Motor neuron (in vitro differentiated cells): ENCODE measurements around the gene NNT. TPM values are rescaled to one million over a fixed set of nuclear protein-coding genes. Genes with fewer than 3 reads are reported as not detected.
"Not testable (repeated sequence)": the region's sequence is repeated elsewhere in the genome, so short reads cannot be mapped to it uniquely, and the experiment has no call there.

Experiments used
- ATAC-seq, 8 experiments: fragments of 200-7000 bp; cut with Tn5 transposase; replicated peaks in 6 of 8; 2 replicates each; pipeline ENCODE4 v1.8.0; 2021; ENCODE audit warnings: mild to moderate bottlenecking in 8 of 8, moderate library complexity in 8 of 8
- H3K27ac ChIP-seq, 2 donors: fragments of 250-450 bp; sonication (Bioruptor Pico); 2 replicates each; pipeline ENCODE4 v1.9.0; 2021; ENCODE audit warnings: antibody characterized with exemption in 2 of 2, mild to moderate bottlenecking in 2 of 2, moderate library complexity in 1 of 2
- H3K4me1 ChIP-seq, 2 donors: fragments of 250-450 bp; sonication (Bioruptor Pico); replicated peaks in 1 of 2; 2 replicates each; pipeline ENCODE4 v1.6.1; 2021; ENCODE audit warnings: antibody characterized with exemption in 2 of 2, mild to moderate bottlenecking in 2 of 2, moderate library complexity in 1 of 2
- H3K4me3 ChIP-seq, 5 donors: fragments of 250-450 bp; sonication (Bioruptor Pico); 2 replicates each; pipeline ENCODE4 v1.9.0; 2021; ENCODE audit warnings: antibody characterized with exemption in 5 of 5, mild to moderate bottlenecking in 5 of 5, moderate library complexity in 4 of 5
- WGBS, 10 experiments: fragments of 450-650 bp; shearing (Covaris generic); methylation state at CpG; one replicate each; pipeline ENCODE4 v1.0.0; 2022; 5-methylcytosine and 5-hydroxymethylcytosine counted together
- in situ Hi-C, 9 experiments: fragments of 400-800 bp; cut with MboI; loops; one replicate each; pipeline ENCODE4 v1.15.0; 2021; ENCODE audit warnings: low sequenced_read_pairs in 9 of 9, low pct_unique_long_range_greater_than_20kb in 2 of 9; ENCODE audit not compliant: unreplicated experiment in 9 of 9
- total RNA-seq, 8 experiments: library from RNA; unstranded; fragments of 300-600 nt; gene quantifications; 2 replicates each; pipeline versions ENCODE4 v1.2.3 to v1.2.4, GENCODE V29; 2022

The NNT gene
- total RNA-seq, 8 experiments from 2014 or later: 37.0 to 112 (median 50.4) TPM

GRCh38 chr5:43590700-43591099, 12.3 kb upstream of the NNT start:
- ATAC-seq: peak in 3 of 8 experiments; percentile 72 to 89 (median 87)
- no peak overlapping the region for H3K4me3 ChIP-seq
- in situ Hi-C loops: no loop called here

GRCh38 chr5:43592363-43592762, 10.6 kb upstream of the NNT start:
- in situ Hi-C loops: no loop called here
- Histone ChIP-seq H3K4me1 (no peaks in the 10 kb centered on the region), H3K27ac (no peak overlapping the region), H3K4me3 (no peak overlapping the region)
- ATAC-seq: no peak

More at GRCh38 chr5:43590700-43591099, 12.3 kb upstream of the NNT start:
- no peak overlapping the region for H3K27ac ChIP-seq
- no peaks in the 10 kb centered on the region for H3K4me1 ChIP-seq

- H3K4me1 ChIP-seq: peaks cover 4 to 12% of the 10 kb centered on the region in 2 donors
- ATAC-seq, H3K4me3 ChIP-seq, H3K27ac ChIP-seq, in situ Hi-C loops: not testable (repeated sequence)
- WGBS, 10 experiments: 86 to 100% (median 100%) methylated on average over 1 of the region's 1 CpG; no CpG with 5 or more reads in 5 of the 10 experiments
These were observed 4.1 kb upstream of the NNT start for GRCh38 chr5:43598927-43599326.

DNA sequence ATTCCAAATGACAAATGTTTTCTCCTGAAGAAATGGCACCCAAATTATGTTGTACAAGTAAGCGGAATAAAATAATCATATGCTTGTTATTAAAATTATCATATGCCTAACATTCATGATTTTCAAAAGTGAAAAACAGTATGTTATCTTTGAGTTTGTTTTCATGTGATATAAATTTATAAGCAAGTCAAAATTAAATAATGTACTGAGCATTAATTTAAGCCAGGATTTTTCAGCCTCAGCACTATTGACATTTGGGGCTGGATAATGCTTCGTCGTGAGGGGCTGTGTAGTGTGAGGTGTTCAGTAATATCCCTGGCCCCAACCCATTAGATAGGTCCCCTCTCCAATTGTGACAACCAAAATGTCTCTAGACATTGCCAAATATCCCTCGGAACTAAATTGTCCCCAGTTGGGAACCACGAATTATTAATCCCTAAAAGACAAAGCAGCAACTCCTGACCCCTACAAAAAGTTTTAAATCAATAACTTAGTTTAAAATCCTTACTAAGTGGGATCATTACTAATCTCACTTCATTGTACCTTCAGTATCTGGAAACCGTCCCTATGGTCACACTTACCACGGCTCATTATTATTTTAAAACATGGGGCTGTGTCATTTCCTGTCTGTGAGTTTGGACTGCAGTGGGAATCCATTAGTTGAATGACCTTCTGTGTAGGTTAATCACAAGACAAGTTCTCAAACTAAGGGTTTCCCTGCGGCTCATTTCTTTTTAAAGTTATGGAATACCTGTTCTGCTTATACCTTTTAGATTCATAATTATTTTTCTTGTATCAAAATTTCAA, 1.3 kb upstream of the NNT start:
- ATAC-seq: peak in 1 of 8 experiments; percentile 12
- Histone ChIP-seq H3K4me1 (peaks cover 12 to 17% of the 10 kb centered on the region in 2 donors), H3K4me3 (peak overlapping the region; percentile 60 to 80 (median 73)), H3K27ac (no peak overlapping the region)
- in situ Hi-C loops: loop anchor here in 1 of 9 experiments (10.0 kb wide), 1 partner anchor 47 kb away; the partner anchor contains the start of gene PAIP1
- 18 to 74% (median 36%) methylated on average over 1 to 8 of the region's 8 CpGs for WGBS, 10 experiments

- peak overlapping the region; percentile 60 to 80 (median 73) for H3K4me3 ChIP-seq
- in situ Hi-C loops: loop anchor here in 1 of 9 experiments (10.0 kb wide), 1 partner anchor 49 kb away; the partner anchor contains the start of gene PAIP1
- H3K27ac ChIP-seq: peak overlapping the region; percentile 51 to 76
- 0 to 21% (median 9%) methylated on average over 4 to 25 of the region's 49 CpGs; no CpG with 5 or more reads in 3 of the 10 experiments for WGBS, 10 experiments
- peaks cover 12 to 17% of the 10 kb centered on the region in 2 donors for H3K4me1 ChIP-seq
- peak; percentile 23 to 72 (median 61) for ATAC-seq
These were observed 601 bp downstream of the NNT start for GRCh38 chr5:43603344-43604217.

- WGBS, 10 experiments: 90 to 100% (median 100%) methylated on average over 1 to 2 of the region's 4 CpGs; no CpG with 5 or more reads in 6 of the 10 experiments
- H3K27ac ChIP-seq: no peak overlapping the region
- peak overlapping the region in 3 of 5 donors; percentile 60 to 80 (median 78) for H3K4me3 ChIP-seq
- in situ Hi-C loops: loop anchor here in 1 of 9 experiments (10.0 kb wide), 1 partner anchor 50 kb away; the partner anchor contains the start of gene PAIP1
- no peak for ATAC-seq
- peaks cover 12 to 17% of the 10 kb centered on the region in 2 donors for H3K4me1 ChIP-seq
These were observed 1.7 kb downstream of the NNT start for GRCh38 chr5:43604699-43605098.

GRCh38 chr5:43606351-43606750, 3.4 kb downstream of the NNT start:
- 37 to 100% (median 82%) methylated on average over 1 to 3 of the region's 3 CpGs; no CpG with 5 or more reads in 1 of the 10 experiments for WGBS, 10 experiments
- Histone ChIP-seq H3K27ac (no peak overlapping the region), H3K4me3 (no peak overlapping the region), H3K4me1 (peaks cover 12 to 15% of the 10 kb centered on the region in 2 donors)
- in situ Hi-C loops: loop anchor here in 1 of 9 experiments (10.0 kb wide), 1 partner anchor 52 kb away; the partner anchor contains the start of gene PAIP1
- ATAC-seq: no peak

GRCh38 chr5:43608406-43608805, 5.4 kb downstream of the NNT start:
- H3K4me3 ChIP-seq: no peak overlapping the region
- H3K4me1 ChIP-seq: peaks cover 6 to 8% of the 10 kb centered on the region in 2 donors
- in situ Hi-C loops: loop anchor here in 1 of 9 experiments (10.0 kb wide), 1 partner anchor 54 kb away; the partner anchor contains the start of gene PAIP1
- peak in 1 of 8 experiments; percentile 3 for ATAC-seq
- 100% methylated on average over 1 of the region's 1 CpG; no CpG with 5 or more reads in 7 of the 10 experiments for WGBS, 10 experiments
- H3K27ac ChIP-seq: no peak overlapping the region

DNA sequence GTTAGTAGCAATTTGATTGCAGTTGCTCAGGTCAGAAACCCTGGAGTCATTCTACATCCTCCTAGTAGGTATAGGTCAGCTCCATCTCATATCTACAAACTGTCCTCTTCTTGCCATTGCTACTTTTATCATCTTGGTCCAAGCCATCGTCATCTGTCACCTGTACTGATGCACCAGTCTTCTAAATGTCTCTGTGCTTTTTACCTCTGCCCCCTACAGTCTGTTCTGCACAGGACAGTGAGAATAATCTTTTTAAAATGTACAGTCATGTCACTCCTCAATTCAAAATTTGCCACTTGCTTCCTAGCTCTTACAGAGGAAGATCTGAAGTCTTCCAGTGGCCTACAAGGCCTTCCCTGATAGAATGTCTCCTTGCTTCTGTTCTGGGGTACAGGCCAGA, 6.8 kb downstream of the NNT start:
- 83 to 100% (median 100%) methylated on average over 1 of the region's 1 CpG; no CpG with 5 or more reads in 4 of the 10 experiments for WGBS, 10 experiments
- in situ Hi-C loops: loop anchor here in 1 of 9 experiments (10.0 kb wide), 1 partner anchor 55 kb away; the partner anchor contains the start of gene PAIP1

GRCh38 chr5:43613370-43613769, 10.4 kb downstream of the NNT start:
- 89 to 100% (median 100%) methylated on average over 2 to 4 of the region's 4 CpGs; no CpG with 5 or more reads in 1 of the 10 experiments for WGBS, 10 experiments
- no peak for ATAC-seq
- no peaks in the 10 kb centered on the region for H3K4me1 ChIP-seq
- in situ Hi-C loops: no loop called here
- no peak overlapping the region for H3K4me3 ChIP-seq
- H3K27ac ChIP-seq: no peak overlapping the region

More for the DNA sequence above, 6.8 kb downstream of the NNT start:
- peak in 3 of 8 experiments; percentile 38 to 54 (median 44) for ATAC-seq
- no peaks in the 10 kb centered on the region for H3K4me1 ChIP-seq
- no peak overlapping the region for H3K4me3 ChIP-seq
- no peak overlapping the region for H3K27ac ChIP-seq

- in situ Hi-C loops: no loop called here
- H3K27ac ChIP-seq: no peak overlapping the region
- ATAC-seq: no peak
- no peaks in the 10 kb centered on the region for H3K4me1 ChIP-seq
- no peak overlapping the region for H3K4me3 ChIP-seq
- 91 to 100% (median 96%) methylated on average over 1 to 5 of the region's 5 CpGs for WGBS, 10 experiments
These were observed 12.6 kb downstream of the NNT start for GRCh38 chr5:43615445-43616184.

GRCh38 chr5:43616535-43616934, 13.6 kb downstream of the NNT start:
- Histone ChIP-seq H3K4me1 (no peaks in the 10 kb centered on the region), H3K4me3 (no peak overlapping the region), H3K27ac (no peak overlapping the region)
- 100% methylated on average over 1 of the region's 1 CpG; no CpG with 5 or more reads in 3 of the 10 experiments for WGBS, 10 experiments
- ATAC-seq: peak in 3 of 8 experiments; percentile 40 to 100 (median 99)
- in situ Hi-C loops: no loop called here
